Smooth muscle cell (in vitro differentiated cells): ENCODE data around the gene SDC4. TPM values are rescaled to one million over a fixed set of nuclear protein-coding genes. Genes with fewer than 3 reads are reported as not detected.

Source experiments
- DNase-seq: peaks from one replicate; lab custom pipeline; 2025; ENCODE audit not compliant: unreplicated experiment; lab: John Stamatoyannopoulos, UW
- H2AFZ ChIP-seq: fragments of 200-600 bp; sonication (generic); 2 replicates; pipeline ENCODE4 v1.6.0; 2016; ENCODE audit warnings: antibody characterized with exemption, low read depth, mild to moderate bottlenecking
- H3F3A ChIP-seq: fragments of 200-600 bp; sonication (generic); 2 replicates; pipeline ENCODE4 v1.6.0; 2017; ENCODE audit warnings: antibody characterized with exemption, low read depth
- H3K27ac ChIP-seq: fragments of 200-600 bp; sonication (generic); 2 replicates; pipeline ENCODE4 v1.5.1; 2016; ENCODE audit warnings: low read depth, mild to moderate bottlenecking
- H3K27me3 ChIP-seq: fragments of 200-600 bp; sonication (generic); 2 replicates; pipeline ENCODE4 v1.6.1; 2016; ENCODE audit warnings: low read depth, mild to moderate bottlenecking
- H3K36me3 ChIP-seq: fragments of 200-600 bp; sonication (generic); 2 replicates; pipeline ENCODE4 v1.5.1; 2016; ENCODE audit warnings: low read depth
- H3K4me1 ChIP-seq: fragments of 200-600 bp; sonication (generic); 2 replicates; pipeline ENCODE4 v1.5.1; 2016; ENCODE audit warnings: low read depth
- H3K4me2 ChIP-seq: fragments of 200-600 bp; sonication (generic); 2 replicates; pipeline ENCODE4 v1.6.0; 2016; ENCODE audit warnings: mild to moderate bottlenecking
- H3K4me3 ChIP-seq: fragments of 200-600 bp; sonication (generic); 2 replicates; pipeline ENCODE4 v1.5.1; 2016; ENCODE audit warnings: mild to moderate bottlenecking
- H3K79me2 ChIP-seq: fragments of 200-600 bp; sonication (generic); 2 replicates; pipeline ENCODE4 v1.6.0; 2016; ENCODE audit warnings: low read depth, mild to moderate bottlenecking
- H3K9ac ChIP-seq: fragments of 200-600 bp; sonication (generic); 2 replicates; pipeline ENCODE4 v1.6.0; 2016; ENCODE audit warnings: low read depth
- H3K9me3 ChIP-seq: fragments of 200-600 bp; sonication (generic); replicated peaks from 2 replicates; pipeline ENCODE4 v1.5.1; 2016; ENCODE audit warnings: low read depth
- H4K20me1 ChIP-seq: fragments of 200-600 bp; sonication (generic); 2 replicates; pipeline ENCODE4 v1.6.0; 2016; ENCODE audit warnings: low read depth
- CTCF ChIP-seq: fragments of 200-600 bp; sonication (generic); IDR thresholded peaks from 2 replicates; pipeline ENCODE4 v1.5.1; 2017; ENCODE audit warnings: borderline replicate concordance, mild to moderate bottlenecking, antibody characterized with exemption; ENCODE audit not compliant: insufficient read depth, poor library complexity, severe bottlenecking
- WGBS: methylation state at CpG from one replicate; pipeline ENCODE4 v1.1.7; 2016; ENCODE audit warnings: low lambda C conversion rate; 5-methylcytosine and 5-hydroxymethylcytosine counted together
- polyA plus RNA-seq: library from polyadenylated mRNA; unstranded; fragments of >200 nt; fragmentation: Nextera tagmentation; extraction: Ambion mirVana; gene quantifications from 2 replicates; pipeline ENCODE4 v1.2.1, GENCODE V29; 2016
- total RNA-seq: library from RNA; depleted of rRNA; stranded (reverse); fragments of >200 nt; gene quantifications from 2 replicates; pipeline ENCODE4 v1.2.3, GENCODE V29; 2014

SDC4 gene
- total and polyA plus RNA-seq, 2 experiments from 2014 or later, result 45.0 to 70.7 TPM

- no peak for TF ChIP-seq CTCF
- Histone ChIP-seq H3K27me3 (no peaks in the 10 kb centered on the region), H3K9me3 (no peaks in the 10 kb centered on the region), H3K4me3 (peak overlapping the region; percentile 26), H3K9ac (peak overlapping the region; percentile 71), H3K27ac (peak overlapping the region; percentile 96), H3F3A (peaks cover 51% of the 10 kb centered on the region), H3K79me2 (peaks cover 69% of the 10 kb centered on the region), H3K4me2 (peak overlapping the region; percentile 97), H3K36me3 (no peaks in the 10 kb centered on the region), H4K20me1 (peaks cover 39% of the 10 kb centered on the region), H2AFZ (no peak overlapping the region), H3K4me1 (peaks cover 77% of the 10 kb centered on the region)
- WGBS, result 2% methylated on average over 16 of the region's 16 CpGs
- DNase-seq, result no peak
Measured at GRCh38 chr20:45341939-45342854, 6.0 kb downstream of the SDC4 start.

GRCh38 chr20:45341579-45341938, 6.7 kb downstream of the SDC4 start:
- no peaks in the 10 kb centered on the region for H3K36me3 ChIP-seq
- DNase-seq, result no peak
- H3F3A ChIP-seq, result peaks cover 55% of the 10 kb centered on the region
- peaks cover 62% of the 10 kb centered on the region for H3K79me2 ChIP-seq
- TF ChIP-seq CTCF, result no peak
- peak overlapping the region; percentile 97 for H3K4me2 ChIP-seq
- peaks cover 71% of the 10 kb centered on the region for H3K4me1 ChIP-seq
- H3K9me3 ChIP-seq, result no peaks in the 10 kb centered on the region
- peak overlapping the region; percentile 60 for H3K9ac ChIP-seq
- H3K27ac ChIP-seq, result peak overlapping the region; percentile 96
- peak overlapping the region; percentile 26 for H3K4me3 ChIP-seq
- 12% methylated on average over 3 of the region's 3 CpGs for WGBS
- H3K27me3 ChIP-seq, result no peaks in the 10 kb centered on the region
- peaks cover 33% of the 10 kb centered on the region for H4K20me1 ChIP-seq
- no peak overlapping the region for H2AFZ ChIP-seq

GRCh38 chr20:45340951-45341350, 7.3 kb downstream of the SDC4 start:
- Histone ChIP-seq H3K27ac (peak overlapping the region; percentile 96), H3K79me2 (peaks cover 56% of the 10 kb centered on the region), H3K36me3 (no peaks in the 10 kb centered on the region), H3K27me3 (no peaks in the 10 kb centered on the region), H4K20me1 (peaks cover 33% of the 10 kb centered on the region), H2AFZ (no peak overlapping the region), H3K4me2 (no peak overlapping the region), H3K4me3 (no peak overlapping the region), H3F3A (peaks cover 57% of the 10 kb centered on the region), H3K9me3 (no peaks in the 10 kb centered on the region), H3K9ac (peak overlapping the region; percentile 60), H3K4me1 (peaks cover 72% of the 10 kb centered on the region)
- 62% methylated on average over 1 of the region's 1 CpG for WGBS
- TF ChIP-seq CTCF, result no peak
- DNase-seq, result no peak
